H1 (cell line): Measurements from ENCODE around the gene PLSCR5. TPM values are rescaled to one million over a fixed set of nuclear protein-coding genes. Genes with fewer than 3 reads are reported as not detected.

Experiments
- CTCF ChIA-PET: fragments of 300-600 bp; sonication (Branson Sonifier 250); formaldehyde crosslinking; loops from one replicate; lab custom pipeline; 2021; ENCODE audit not compliant: partially characterized antibody; lab: Charles Lee
- POLR2A ChIA-PET: fragments of 300-600 bp; sonication (Branson Sonifier 250); formaldehyde crosslinking; loops from one replicate; lab custom pipeline; 2021; ENCODE audit warnings: inconsistent platforms; ENCODE audit not compliant: partially characterized antibody; lab: Charles Lee
- DNase-seq, 2 experiments: peaks; one replicate each; pipeline versions ENCODE4 v3.0.0 to v3.0.0-alpha.2; 2010 to 2022; ENCODE audit warnings: low spot score in 2 of 2, low read depth in 1 of 2, mixed read lengths in 1 of 2
- FAIRE-seq: peaks from 2 replicates; lab custom pipeline; 2011; peaks lifted over from hg19 to GRCh38; lab: Jason Lieb, UNC
- H2AFZ ChIP-seq: 2 replicates; pipeline ENCODE4 v1.8.1; 2012; ENCODE audit warnings: low read length, inconsistent platforms
- H2AK5ac ChIP-seq: 2 replicates; pipeline ENCODE4 v1.6.1; 2013; ENCODE audit warnings: low read depth, low read length
- H2BK120ac ChIP-seq: replicated peaks from 2 replicates; pipeline ENCODE3; 2013; ENCODE audit warnings: low read depth, low read length, inconsistent platforms
- H2BK12ac ChIP-seq: 2 replicates; pipeline ENCODE4 v1.6.1; 2013; ENCODE audit warnings: low read depth, low read length
- H2BK15ac ChIP-seq: 2 replicates; pipeline ENCODE4 v1.6.1; 2013; ENCODE audit warnings: low read length
- H2BK20ac ChIP-seq: 2 replicates; pipeline ENCODE4 v1.6.1; 2013; ENCODE audit warnings: low read length
- H2BK5ac ChIP-seq: 2 replicates; pipeline ENCODE4 v1.6.1; 2013; ENCODE audit warnings: low read depth, low read length
- H3K14ac ChIP-seq: 2 replicates; pipeline ENCODE4 v1.6.1; 2013; ENCODE audit warnings: inconsistent platforms; ENCODE audit not compliant: insufficient read length
- H3K18ac ChIP-seq: 2 replicates; pipeline ENCODE4 v1.6.1; 2013; ENCODE audit warnings: low read length; ENCODE audit errors: extremely low read depth
- H3K23ac ChIP-seq: 2 replicates; pipeline ENCODE4 v1.6.1; 2013; ENCODE audit warnings: inconsistent platforms; ENCODE audit not compliant: insufficient read length
- H3K23me2 ChIP-seq: 2 replicates; pipeline ENCODE4 v1.6.1; 2013; ENCODE audit warnings: low read depth, low read length
- H3K27ac ChIP-seq: 2 replicates; pipeline ENCODE4 v1.6.1; 2011; ENCODE audit warnings: low read depth, low read length, inconsistent platforms
- H3K27me3 ChIP-seq, 4 experiments: replicated peaks in 1 of 4; 1 replicate in 1 of 4; 2 replicates in 3 of 4; pipeline versions ENCODE4 v1.6.1 to v1.8.1; 2011 to 2013; ENCODE audit warnings: low read length in 3 of 4, mild to moderate bottlenecking in 3 of 4, inconsistent platforms in 2 of 4, mixed read lengths in 2 of 4, moderate library complexity in 1 of 4; ENCODE audit not compliant: control insufficient read depth in 3 of 4, insufficient read depth in 3 of 4; ENCODE audit errors: extremely low read depth in 1 of 4
- H3K36me3 ChIP-seq, 4 experiments: 2 replicates each; pipeline versions ENCODE4 v1.6.1 to v1.8.1; 2011 to 2013; ENCODE audit warnings: mild to moderate bottlenecking in 4 of 4, low read length in 3 of 4, moderate library complexity in 2 of 4, control low read depth in 1 of 4, inconsistent platforms in 1 of 4; ENCODE audit not compliant: insufficient read depth in 4 of 4, control insufficient read depth in 2 of 4
- H3K4ac ChIP-seq: replicated peaks from 2 replicates; pipeline ENCODE3; 2013; ENCODE audit warnings: low read length, low read depth, mixed read lengths, inconsistent platforms; ENCODE audit not compliant: insufficient read length
- H3K4me1 ChIP-seq, 4 experiments: replicated peaks in 1 of 4; 1 replicate in 1 of 4; 2 replicates in 3 of 4; pipeline versions ENCODE4 v1.6.1 to v1.8.1; 2011 to 2013; ENCODE audit warnings: low read length in 3 of 4, inconsistent platforms in 2 of 4, mixed read lengths in 1 of 4; ENCODE audit not compliant: insufficient read depth in 4 of 4, control insufficient read depth in 3 of 4
- H3K4me2 ChIP-seq, 2 experiments: 2 replicates each; pipeline versions ENCODE4 v1.6.1 to v1.8.1; 2011 to 2013; ENCODE audit warnings: low read depth in 2 of 2, low read length in 2 of 2, control low read depth in 1 of 2, inconsistent platforms in 1 of 2, mild to moderate bottlenecking in 1 of 2; ENCODE audit not compliant: insufficient read depth in 1 of 2
- H3K4me3 ChIP-seq, 4 experiments: fragments of 200-600, 300-600 bp in 1 of 4; sonication (generic), shearing (Covaris generic), sonication (Bioruptor Twin) in 1 of 4; 2 replicates each; pipeline versions ENCODE4 v1.5.1 to v1.8.1; 2011 to 2016; ENCODE audit warnings: low read length in 4 of 4, low read depth in 3 of 4, control low read depth in 2 of 4, inconsistent platforms in 2 of 4, mild to moderate bottlenecking in 2 of 4, mixed read lengths in 1 of 4, moderate library complexity in 1 of 4; ENCODE audit not compliant: insufficient read depth in 2 of 4; ENCODE audit errors: extremely low read depth in 1 of 4
- H3K56ac ChIP-seq: replicated peaks from 2 replicates; pipeline ENCODE3; 2013; ENCODE audit warnings: low read depth, mild to moderate bottlenecking, mixed read lengths, low read length, inconsistent platforms; ENCODE audit not compliant: insufficient read length
- H3K79me1 ChIP-seq: 2 replicates; pipeline ENCODE4 v1.6.1; 2013; ENCODE audit warnings: low read depth, low read length, control low read depth
- H3K79me2 ChIP-seq, 2 experiments: 2 replicates each; pipeline versions ENCODE4 v1.6.1 to v1.8.1; 2012 to 2013; ENCODE audit warnings: low read length in 2 of 2, mild to moderate bottlenecking in 2 of 2, inconsistent platforms in 1 of 2; ENCODE audit not compliant: insufficient read depth in 2 of 2, control insufficient read depth in 1 of 2
- H3K9ac ChIP-seq, 4 experiments: replicated peaks in 1 of 4; 1 replicate in 1 of 4; 2 replicates in 3 of 4; pipeline versions ENCODE4 v1.6.1 to v1.8.1; 2011 to 2013; ENCODE audit warnings: low read depth in 3 of 4, low read length in 3 of 4, control low read depth in 2 of 4, mild to moderate bottlenecking in 2 of 4, moderate library complexity in 2 of 4, inconsistent platforms in 1 of 4; ENCODE audit errors: extremely low read depth in 1 of 4
- H3K9me3 ChIP-seq, 2 experiments: 2 replicates each; pipeline versions ENCODE4 v1.6.1 to v1.8.1; 2012 to 2013; ENCODE audit warnings: mild to moderate bottlenecking in 2 of 2, moderate library complexity in 2 of 2, control low read depth in 1 of 2, inconsistent platforms in 1 of 2, low read depth in 1 of 2, low read length in 1 of 2, mixed read lengths in 1 of 2; ENCODE audit not compliant: insufficient read depth in 2 of 2
- H4K20me1 ChIP-seq, 2 experiments: replicated peaks in 1 of 2; 2 replicates each; pipeline versions ENCODE3 to v1.8.1; 2011 to 2013; ENCODE audit warnings: inconsistent platforms in 2 of 2, low read length in 2 of 2, mild to moderate bottlenecking in 1 of 2; ENCODE audit not compliant: insufficient read depth in 2 of 2, control insufficient read depth in 1 of 2
- H4K5ac ChIP-seq: 2 replicates; pipeline ENCODE4 v1.6.1; 2013; ENCODE audit warnings: low read length, low read depth, mixed read lengths, inconsistent platforms; ENCODE audit not compliant: insufficient read length
- H4K8ac ChIP-seq: 2 replicates; pipeline ENCODE4 v1.8.0; 2013; ENCODE audit warnings: mild to moderate bottlenecking, moderate library complexity, low read length, inconsistent platforms; ENCODE audit not compliant: insufficient read depth; ENCODE audit errors: extremely low read depth
- H4K91ac ChIP-seq: replicated peaks from 2 replicates; pipeline ENCODE3; 2013; ENCODE audit warnings: low read length, mixed read lengths, inconsistent platforms; ENCODE audit not compliant: insufficient read length
- ASH2L ChIP-seq: fragments of 200-600, 300-600 bp; sonication (generic); IDR thresholded peaks from one replicate; pipeline ENCODE4 v1.7.1; 2017; ENCODE audit warnings: low read length
- ATF2 ChIP-seq: IDR thresholded peaks from 2 replicates; pipeline ENCODE4 v1.6.1; 2012; ENCODE audit warnings: low read length, inconsistent platforms
- CEBPB ChIP-seq: IDR thresholded peaks from 2 replicates; pipeline ENCODE4 v1.6.1; 2012; ENCODE audit warnings: low read depth, low read length
- CHD1 ChIP-seq: IDR thresholded peaks from 2 replicates; pipeline ENCODE4 v1.6.1; 2012; ENCODE audit warnings: low read depth, low read length, improper control_type of control experiment
- FOSL1 ChIP-seq: IDR thresholded peaks from 2 replicates; pipeline ENCODE4 v1.6.1; 2011; ENCODE audit warnings: mild to moderate bottlenecking, low read depth, low read length, moderate library complexity; ENCODE audit not compliant: insufficient read depth
- KDM1A ChIP-seq: fragments of 200-600, 300-600 bp; sonication (generic); IDR thresholded peaks from 2 replicates; pipeline ENCODE4 v1.7.1; 2016; ENCODE audit warnings: mild to moderate bottlenecking, low read length, borderline replicate concordance
- KDM4A ChIP-seq: IDR thresholded peaks from one replicate; pipeline ENCODE4 v1.7.1; 2012; ENCODE audit warnings: low read depth, mild to moderate bottlenecking, moderate library complexity, low read length, inconsistent platforms; ENCODE audit not compliant: severe bottlenecking
- PHF8 ChIP-seq: fragments of 200-600 bp; sonication (generic); conservative IDR thresholded peaks from 2 replicates; pipeline ENCODE4 v1.7.1; 2012; ENCODE audit warnings: low read depth, mild to moderate bottlenecking, inconsistent platforms, low read length, moderate library complexity
- POLR2AphosphoS5 ChIP-seq: IDR thresholded peaks from 2 replicates; pipeline ENCODE4 v1.6.1; 2011; ENCODE audit warnings: low read depth, low read length
- WGBS, 2 experiments: shearing (Covaris generic) in 1 of 2; methylation state at CpG; one replicate each; pipeline versions ENCODE4 v1.1.6 to v1.1.7; 2013 to 2015; ENCODE audit warnings: low lambda C conversion rate in 2 of 2, mixed read lengths in 2 of 2, inconsistent platforms in 1 of 2, low coverage in 1 of 2, missing lambda C conversion rate in 1 of 2; ENCODE audit not compliant: insufficient replicate concordance in 2 of 2, insufficient coverage in 1 of 2, insufficient read length in 1 of 2; ENCODE audit errors: extremely low coverage in 1 of 2, missing lambda C conversion rate in 1 of 2; 5-methylcytosine and 5-hydroxymethylcytosine counted together
- polyA plus RNA-seq, 7 experiments: library from polyadenylated mRNA; depleted of rRNA in 3 of 7; stranded (reverse) in 5 of 7; unstranded in 2 of 7; fragments of >200 nt in 5 of 7; fragments of 200-250 nt in 2 of 7; gene quantifications; 1 replicate in 5 of 7; 2 replicates in 1 of 7; 4 replicates in 1 of 7; pipeline versions ENCODE4 v1.2.1 to v1.2.3, GENCODE V29; 2011 to 2013; ENCODE audit warnings: missing spikeins in 2 of 7, mixed read lengths in 2 of 7
- total RNA-seq: library from RNA; stranded (reverse); fragmentation: NEBNext Ultra II Directional; extraction: Animal tissue kit (Norgen Biotek cat#: 25700); gene quantifications from 2 replicates; pipeline ENCODE4 v1.2.1, GENCODE V29; 2021

PLSCR5 gene
- total and polyA plus RNA-seq, 2 of the 8 experiments (the other 6 are each of a cell fraction or from before 2014, with no cell fraction given): not detected

DNA sequence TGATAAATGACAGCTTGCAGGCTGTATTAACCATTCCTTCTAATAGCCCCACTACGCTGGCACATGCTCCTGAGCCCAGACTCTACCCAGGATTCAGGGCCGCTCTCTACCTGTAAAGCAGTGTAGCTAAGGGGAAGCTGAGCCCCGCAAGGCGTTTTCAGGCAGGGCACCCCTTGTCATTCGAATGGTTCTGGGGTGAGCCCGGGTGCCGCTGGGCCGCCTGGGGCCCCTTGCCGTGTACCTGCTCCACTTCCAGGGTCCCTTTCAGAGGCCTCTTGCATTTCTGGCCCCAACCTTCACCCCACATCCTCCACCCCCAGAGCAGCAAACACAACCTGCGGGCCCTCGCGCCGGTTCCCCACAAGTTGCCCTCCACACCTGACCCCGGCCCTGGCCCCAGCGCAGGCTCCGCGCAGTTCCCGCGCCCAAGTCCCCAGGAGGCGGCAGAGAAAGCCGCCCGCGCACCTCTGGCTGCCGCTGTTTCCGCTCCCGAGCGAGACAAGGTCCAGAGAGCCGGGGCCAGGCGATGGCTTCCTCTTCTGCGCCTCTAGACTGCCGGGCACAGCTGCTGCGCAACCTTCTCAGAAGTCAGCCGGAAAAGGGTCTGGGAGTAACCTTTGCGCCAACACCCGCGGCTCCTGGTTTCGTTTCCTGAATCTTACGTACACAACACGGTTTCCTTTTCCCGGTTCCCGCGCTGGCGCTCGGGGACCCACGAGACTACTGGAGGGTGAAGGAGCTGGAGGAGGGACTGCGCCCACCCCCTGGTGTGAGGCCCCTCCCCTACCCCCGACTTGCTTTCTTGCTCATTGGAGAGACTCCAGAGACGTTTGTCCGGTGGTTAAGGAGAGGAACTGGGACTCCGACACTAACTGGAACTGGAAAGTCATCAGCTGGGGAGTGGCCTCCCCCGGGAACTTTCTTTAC is 60.9 kb downstream of the PLSCR5 start, which contains the start of gene PLSCR1:
TSS of gene PLSCR1 (minus strand) at position 606 of the 927 bp plus-strand sequence. CDS start 8,055 bp downstream, outside the sequence.
- no peak for FAIRE-seq
- H4K5ac ChIP-seq: no peak within 1 kb of the TSS
- no peak within 1 kb of the TSS for H4K91ac ChIP-seq
- peaks cover 3 to 4% of the 10 kb centered on the region in 2 experiments for H3K9me3 ChIP-seq
- ChIA-PET POLR2A (interaction anchor here (0.7 to 2.0 kb wide), 9 partner anchors 8 to 75 kb away, joined by 3 to 6 read pairs (median 4); partner anchors contain the start of gene PLSCR2), CTCF (interaction anchor here (0.7 to 2.4 kb wide), 11 partner anchors 12 to 386 kb away, joined by 3 to 6 read pairs (median 4); no protein-coding TSS in a partner anchor)
- H3K23me2 ChIP-seq: no peaks in the 10 kb centered on the region; the same call in 1 of the 2 replicates
- no peak within 1 kb of the TSS for H3K23ac ChIP-seq
- H3K4ac ChIP-seq: no peak within 1 kb of the TSS
- H3K27ac ChIP-seq: peak within 1 kb of the TSS; percentile 54; the same call in 1 of the 2 replicates
- H4K8ac ChIP-seq: peak within 1 kb of the TSS; percentile 81; the same call in 1 of the 2 replicates
- peak; percentile 86 to 88 for DNase-seq
- H2BK5ac ChIP-seq: no peak within 1 kb of the TSS
- peak within 1 kb of the TSS; percentile 71 to 82 (median 76); a peak in 6 of 7 replicates for H3K9ac ChIP-seq
- 6% methylated on average over 50 of the region's 51 CpGs; no CpG with 5 or more reads in 1 of the 2 experiments for WGBS, 2 experiments
- no peak within 1 kb of the TSS for H2BK20ac ChIP-seq
- H3K27me3 ChIP-seq: no peaks in the 10 kb centered on the region
- H3K79me2 ChIP-seq: peaks cover 0 to 45% of the 10 kb centered on the region in 2 experiments; a peak in 2 of 4 replicates
- no peak within 1 kb of the TSS for H2BK120ac ChIP-seq
- H2BK12ac ChIP-seq: peak within 1 kb of the TSS; percentile 32; the same call in 1 of the 2 replicates
- peaks cover 3% of the 10 kb centered on the region for H3K79me1 ChIP-seq
- no peak within 1 kb of the TSS for H3K56ac ChIP-seq
- peak within 1 kb of the TSS; percentile 63 to 84 (median 74) for H3K4me3 ChIP-seq
- H3K14ac ChIP-seq: no peak within 1 kb of the TSS
- peaks cover 0 to 5% of the 10 kb centered on the region in 2 experiments for H4K20me1 ChIP-seq
- no peak within 1 kb of the TSS for H2BK15ac ChIP-seq
- peak within 1 kb of the TSS; percentile 92 for H2AFZ ChIP-seq
- H2AK5ac ChIP-seq: no peak within 1 kb of the TSS
- peak within 1 kb of the TSS; percentile 68 to 76 for H3K4me2 ChIP-seq
- peaks cover 0 to 6% (median 2%) of the 10 kb centered on the region in 4 experiments; a peak in 5 of 8 replicates for H3K36me3 ChIP-seq
- H3K4me1 ChIP-seq: peaks cover 0 to 5% (median 3%) of the 10 kb centered on the region in 4 experiments; a peak in 2 of 7 replicates
- H3K18ac ChIP-seq: peak within 1 kb of the TSS; percentile 87
- TF ChIP-seq KDM4A: peak; percentile 84
- TF ChIP-seq ATF2: no peak
- TF ChIP-seq CHD1: no peak
- TF ChIP-seq KDM1A: no peak
- TF ChIP-seq ASH2L: peak; percentile 48
- TF ChIP-seq POLR2AphosphoS5: peak; percentile 73
- TF ChIP-seq PHF8: peak; percentile 72
- no peak for TF ChIP-seq CEBPB
- TF ChIP-seq FOSL1: no peak
